ENCODE measurements around the gene KCNMB4. TPM values are rescaled to one million over a fixed set of nuclear protein-coding genes. Genes with fewer than 3 reads are reported as not detected.

KCNMB4 gene, protein sequence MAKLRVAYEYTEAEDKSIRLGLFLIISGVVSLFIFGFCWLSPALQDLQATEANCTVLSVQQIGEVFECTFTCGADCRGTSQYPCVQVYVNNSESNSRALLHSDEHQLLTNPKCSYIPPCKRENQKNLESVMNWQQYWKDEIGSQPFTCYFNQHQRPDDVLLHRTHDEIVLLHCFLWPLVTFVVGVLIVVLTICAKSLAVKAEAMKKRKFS
- 55.6 and 86.5 TPM in 2 replicates for polyA plus RNA-seq

DNA sequence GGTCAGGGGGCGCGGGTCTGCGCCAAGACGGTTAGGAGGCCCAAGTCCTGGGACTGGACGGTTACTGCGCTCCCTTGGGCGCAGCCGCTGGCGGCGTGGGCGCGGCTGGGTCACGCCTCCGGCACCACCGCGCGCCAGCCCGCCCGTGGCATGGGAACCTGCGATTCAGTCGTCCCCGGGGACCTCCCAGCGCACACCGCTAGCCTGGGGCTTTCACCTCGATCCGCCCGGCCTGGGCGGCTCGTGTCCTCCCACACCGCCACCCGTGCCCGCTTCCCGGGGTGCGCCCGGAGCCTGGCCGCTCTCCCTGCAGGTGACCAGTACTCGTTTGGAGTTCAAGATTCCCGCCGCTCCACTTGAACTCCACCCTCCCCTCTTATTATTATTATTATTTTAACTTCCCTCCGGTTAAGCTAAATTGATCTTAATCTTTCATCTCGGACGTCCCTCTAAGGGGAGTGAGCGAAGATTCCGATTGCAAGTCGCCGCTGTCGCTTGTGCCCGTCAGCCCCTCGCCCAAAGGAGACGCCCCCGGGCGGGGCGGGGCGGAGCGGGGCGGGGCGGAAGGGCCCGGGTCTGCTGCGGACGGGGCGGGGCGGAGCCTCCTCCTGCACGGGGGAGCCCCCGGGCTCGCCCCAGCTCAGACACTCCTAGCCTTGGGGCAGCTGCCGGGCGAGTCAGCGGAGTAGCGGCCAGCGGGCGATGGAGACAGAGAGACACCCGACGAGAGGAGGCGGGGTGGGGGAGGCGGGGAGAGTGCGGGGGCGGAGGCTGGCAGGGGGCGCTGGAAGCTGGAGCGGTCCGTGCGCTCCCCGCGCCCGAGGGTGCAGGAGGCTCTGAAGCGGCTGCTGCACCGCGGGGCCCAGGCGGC is at the start of gene KCNMB4:
Gene KCNMB4, plus strand, starts transcription at position 643 of the 871 bp plus-strand sequence. CDS start 445 bp downstream, outside the sequence.

Other genes starting within 250 kb of the KCNMB4 start
- gene CNOT2, start 122.9 kb upstream of the KCNMB4 start, polyA plus RNA-seq = 56.8 and 62.7 TPM in 2 replicates